Stimulated activated CD8-positive, alpha-beta memory T cell treated with anti-CD3 and anti-CD28 coated beads, Interleukin-7, amount 100 ng/mL, for 1 hour (primary cell): Measurements from ENCODE around the gene TPD52L1.
A peak's percentile ranks its signal among the peaks of the same experiment; 100 is the strongest.

Experiments used
- DNase-seq, 2 donors: peaks; one replicate each; pipeline ENCODE4 v3.0.0-alpha.2; 2020; ENCODE audit warnings: low read depth in 2 of 2

The TPD52L1 gene

GRCh38 chr6:125175466-125176048 lies 22.0 kb downstream of the TPD52L1 start:
- DNase-seq = no peak

DNA sequence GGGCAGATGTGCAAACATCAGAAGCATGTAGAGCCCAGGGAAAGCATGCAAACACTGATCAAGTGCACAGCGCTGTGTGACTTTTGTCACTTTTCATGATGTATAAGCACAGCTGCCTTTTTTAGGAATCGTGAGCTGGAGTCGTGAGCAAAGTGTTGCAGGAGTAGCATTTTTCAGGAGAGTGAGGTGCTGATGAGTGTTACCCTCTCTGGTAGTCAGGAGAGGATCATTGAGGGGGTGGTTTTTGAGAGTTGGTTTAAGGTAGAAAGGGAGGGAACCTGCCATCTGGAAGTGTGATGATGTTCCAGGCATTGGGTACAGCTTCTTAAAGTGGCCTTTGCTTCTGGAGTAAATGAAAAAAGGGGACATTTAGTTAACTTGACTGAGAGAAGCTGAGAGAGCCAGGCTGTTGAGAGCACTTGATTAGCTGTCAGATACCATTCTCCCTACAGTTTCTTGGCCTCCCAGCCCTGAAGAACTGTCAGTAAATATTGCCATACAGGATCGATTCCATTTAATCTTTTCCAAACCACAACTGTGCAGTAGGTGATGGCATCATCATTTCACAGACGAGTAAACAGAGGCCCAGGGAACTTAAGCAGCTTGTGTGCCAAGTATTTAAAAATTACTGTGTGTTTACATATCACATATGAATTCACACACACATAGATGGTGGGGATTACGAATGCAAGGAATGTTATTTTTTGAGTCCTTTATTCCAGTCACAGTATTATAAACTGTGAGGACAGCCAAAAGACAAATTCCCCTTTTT lies 28.9 kb downstream of the TPD52L1 start:
- no peak for DNase-seq

- DNase-seq = no peak
Observed at GRCh38 chr6:125183391-125183790, 29.8 kb downstream of the TPD52L1 start.

DNA sequence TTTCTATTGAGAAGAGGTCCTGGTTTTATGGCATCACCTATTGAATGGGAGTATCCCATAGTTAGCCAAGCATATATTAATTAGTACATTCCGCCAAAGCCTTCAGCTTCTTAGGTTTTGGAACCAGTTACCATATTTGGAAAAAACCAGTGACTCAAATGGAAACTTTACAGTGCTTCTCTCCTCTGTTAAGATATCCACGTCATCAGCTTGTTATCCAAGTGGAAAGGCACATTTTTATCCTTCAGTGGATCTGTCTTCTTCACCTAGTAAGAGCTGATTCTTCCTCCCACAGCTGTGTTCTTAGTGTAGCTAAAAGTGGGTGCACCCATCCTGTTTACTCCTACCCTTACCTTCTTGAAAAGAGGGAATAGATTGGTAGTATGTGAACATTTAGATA lies 34.5 kb downstream of the TPD52L1 start:
- DNase-seq = no peak

DNA sequence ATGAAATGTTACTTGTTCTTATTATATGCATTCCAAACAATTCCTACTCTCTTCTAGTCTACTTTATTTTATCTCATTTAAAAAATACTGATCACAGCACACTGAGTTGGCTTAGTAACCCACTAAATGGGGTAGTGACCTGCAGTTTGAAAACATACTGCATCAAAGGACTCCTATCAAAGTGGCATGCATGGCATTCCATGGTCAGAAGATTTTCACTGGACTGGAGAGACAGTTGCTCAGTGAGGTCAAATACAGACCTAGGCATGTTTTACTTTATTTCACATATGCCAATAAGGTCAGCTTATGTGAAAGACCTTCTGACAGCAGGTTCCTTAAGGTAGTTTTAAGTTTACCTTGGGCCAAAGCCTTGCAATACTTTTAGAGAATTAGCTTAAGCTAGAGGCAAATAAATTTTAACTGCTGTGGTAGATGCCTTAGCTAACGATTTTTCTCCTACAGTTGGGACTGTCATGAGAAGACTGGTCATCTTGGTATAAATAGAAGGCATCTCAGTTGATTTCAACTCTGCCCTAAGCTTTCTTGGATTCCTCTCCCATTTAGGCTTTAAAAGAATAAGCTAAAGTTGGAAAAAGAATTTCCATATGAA lies 35.1 kb downstream of the TPD52L1 start:
- DNase-seq = no peak

DNA sequence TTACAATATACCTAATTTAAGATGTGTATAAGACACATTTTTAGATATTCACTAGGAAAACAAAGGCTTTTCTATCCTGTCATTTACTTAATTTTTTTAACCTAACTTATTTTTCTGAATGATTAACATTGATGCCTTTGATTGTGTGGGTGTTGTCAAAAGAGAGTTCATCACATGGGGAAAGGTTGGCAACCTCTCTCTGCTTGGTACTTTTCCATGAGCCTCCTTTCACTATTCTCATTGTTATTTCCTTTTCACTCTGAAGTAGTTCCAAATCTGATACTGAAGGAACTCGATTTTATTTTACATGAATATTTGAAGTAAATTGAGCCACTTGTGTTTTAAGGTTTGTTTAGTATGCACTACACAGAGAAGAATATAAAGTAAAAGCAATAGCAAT lies 35.9 kb downstream of the TPD52L1 start:
- DNase-seq = no peak

- no peak for DNase-seq
Observed at GRCh38 chr6:125190667-125191066, 37.1 kb downstream of the TPD52L1 start.

- DNase-seq = peak in 1 of 2 donors; percentile 9
Observed at GRCh38 chr6:125191916-125192609, 38.5 kb downstream of the TPD52L1 start.

GRCh38 chr6:125192610-125192930 lies 39.0 kb downstream of the TPD52L1 start:
- no peak for DNase-seq

- DNase-seq = no peak
Observed at GRCh38 chr6:125193208-125193607, 39.6 kb downstream of the TPD52L1 start.

DNA sequence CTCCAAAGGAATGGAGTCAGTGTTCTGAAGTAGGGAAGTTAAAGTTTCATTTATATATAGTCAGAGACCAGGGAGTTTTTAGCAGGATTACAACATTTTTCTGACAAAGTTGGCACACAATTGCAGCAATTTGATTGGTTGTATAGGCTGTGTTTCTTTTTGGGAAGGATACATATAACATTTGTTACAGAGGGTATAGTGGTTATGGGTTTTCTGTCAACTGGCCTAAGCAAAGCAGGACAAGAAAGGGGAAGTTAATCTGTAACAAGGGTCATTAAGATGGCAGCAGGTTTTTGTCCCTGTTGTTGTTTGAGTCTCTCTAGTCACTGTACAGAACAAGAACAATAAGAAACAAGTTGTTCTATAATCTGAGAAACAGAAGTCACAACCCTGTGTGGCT lies 41.4 kb downstream of the TPD52L1 start:
- no peak for DNase-seq

DNA sequence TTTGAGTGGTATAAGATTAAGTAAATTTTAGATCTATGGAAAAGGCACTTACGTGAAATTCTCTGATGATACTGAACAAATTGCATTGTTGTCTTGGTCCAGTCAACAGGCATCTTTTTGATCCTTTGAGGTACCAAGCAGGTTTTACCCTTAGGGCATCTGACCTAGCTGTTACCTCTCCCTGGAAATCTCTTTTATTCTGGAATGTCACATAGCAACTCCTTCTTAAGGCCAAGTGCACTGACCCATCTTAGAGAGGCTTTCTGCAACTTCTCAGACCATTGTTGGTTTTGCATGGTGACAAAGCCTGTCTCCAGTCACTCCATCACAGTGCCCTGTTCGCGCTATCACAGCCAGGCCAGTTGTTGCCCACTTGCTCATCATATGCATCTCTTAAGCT lies 42.0 kb downstream of the TPD52L1 start:
- no peak for DNase-seq

DNA sequence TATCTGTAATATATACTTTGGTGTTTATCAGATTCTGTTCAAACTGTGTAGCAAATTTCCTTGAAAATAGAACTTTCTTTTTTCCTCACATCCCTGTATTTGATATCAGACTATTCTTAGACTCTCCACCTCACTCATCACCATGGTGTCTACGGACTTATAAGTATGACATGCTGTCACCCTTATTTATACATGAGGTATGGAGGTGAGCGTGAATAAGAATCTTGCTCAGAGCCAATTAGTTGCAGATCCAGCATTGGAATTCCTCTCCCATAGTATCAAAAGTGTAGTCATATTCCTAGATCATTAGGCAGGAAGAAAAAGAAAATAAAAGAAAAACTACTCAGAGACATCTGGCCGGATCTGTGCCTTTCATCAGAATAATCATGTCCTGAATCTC lies 43.0 kb downstream of the TPD52L1 start:
- DNase-seq = no peak

GRCh38 chr6:125197795-125198269 lies 44.3 kb downstream of the TPD52L1 start:
- DNase-seq = no peak

DNA sequence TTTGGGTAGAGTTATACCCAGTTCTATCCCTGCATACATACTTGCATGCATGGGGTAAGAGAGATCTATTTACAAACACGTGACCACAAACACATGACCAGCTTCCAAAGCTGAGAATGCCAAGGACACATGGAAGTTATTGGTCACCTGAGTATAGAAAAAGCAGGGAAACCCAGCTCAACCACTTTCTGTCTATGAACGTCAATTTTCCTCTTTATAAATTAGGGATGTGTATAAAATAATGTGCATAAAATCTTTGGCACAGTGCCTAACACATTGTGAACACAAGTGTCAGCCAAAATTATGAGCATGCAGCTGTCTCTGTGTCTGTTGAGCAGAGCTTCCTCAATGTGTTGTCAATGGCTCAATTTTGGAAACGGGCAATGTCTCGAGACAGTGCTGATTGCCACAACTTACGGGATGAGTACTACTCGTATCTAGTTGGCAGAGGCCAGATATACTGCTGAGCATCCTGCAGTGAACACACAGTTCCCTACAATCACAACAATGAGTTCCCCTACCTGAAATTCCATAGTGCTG lies 44.9 kb downstream of the TPD52L1 start:
- DNase-seq = no peak

DNA sequence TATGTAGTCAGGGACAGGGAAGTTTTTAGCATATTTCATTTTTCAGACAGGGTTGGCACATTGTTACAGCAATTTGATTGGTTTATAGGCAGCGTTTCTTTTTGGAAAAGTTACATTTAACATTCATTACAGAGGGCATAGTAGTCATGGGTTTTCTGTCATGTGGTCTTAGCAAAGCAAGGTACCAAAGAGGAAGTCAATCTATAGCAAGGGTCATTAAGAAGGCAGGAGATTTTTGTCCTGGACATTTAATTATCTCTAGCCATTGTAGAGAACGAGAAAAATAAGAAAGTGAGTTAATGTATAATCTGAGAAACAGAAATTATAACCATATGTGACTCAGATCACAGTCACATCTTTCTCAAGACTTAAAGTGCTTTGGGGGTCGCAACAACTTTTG lies 47.4 kb downstream of the TPD52L1 start:
- DNase-seq = no peak

- no peak for DNase-seq
Observed at GRCh38 chr6:125201961-125202729, 48.6 kb downstream of the TPD52L1 start.

- DNase-seq = no peak
Observed at GRCh38 chr6:125203395-125203794, 49.8 kb downstream of the TPD52L1 start.

- DNase-seq = no peak
Observed at GRCh38 chr6:125205931-125206330, 52.4 kb downstream of the TPD52L1 start.

DNA sequence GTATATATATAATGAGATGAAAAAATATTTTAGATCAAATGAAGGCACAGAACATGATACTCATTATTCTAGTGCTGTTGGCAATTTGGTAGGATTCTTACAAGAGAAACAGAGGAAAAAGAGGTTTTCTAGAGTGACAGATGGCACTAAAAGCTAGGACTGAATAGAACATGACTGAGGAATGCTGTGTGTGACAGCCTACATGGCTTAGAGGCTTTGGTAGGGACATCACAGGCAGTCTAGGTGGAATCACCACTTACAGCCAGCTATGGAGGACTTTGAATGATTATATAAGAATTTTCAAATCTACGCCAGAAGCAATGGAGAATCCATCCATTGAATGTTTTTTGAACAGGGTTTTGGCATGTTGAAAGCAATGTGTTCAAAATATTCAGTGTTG lies 52.8 kb downstream of the TPD52L1 start:
- no peak for DNase-seq

DNA sequence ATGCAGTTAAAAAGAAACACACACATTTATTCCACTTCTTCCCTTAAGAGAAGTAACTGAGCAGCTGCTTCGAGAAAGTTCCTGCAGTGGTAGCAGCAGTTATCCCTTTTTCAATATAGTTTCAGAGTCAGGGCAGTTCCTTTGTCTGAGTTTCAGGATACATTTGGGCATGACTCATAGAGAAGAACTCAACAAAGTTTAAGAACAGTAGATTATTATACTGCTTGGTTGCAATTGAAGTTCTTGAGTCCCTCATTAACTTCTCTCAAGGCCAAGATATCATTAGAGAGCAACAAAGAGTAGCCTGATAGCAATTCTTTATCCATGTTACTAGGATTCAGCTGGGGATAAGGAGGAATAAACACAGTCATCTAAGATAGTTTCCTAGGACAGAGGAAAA lies 54.4 kb downstream of the TPD52L1 start:
- DNase-seq = no peak
